Spleen (tissue), 11 donors: Measurements from ENCODE around the gene SMOC2. TPM values are rescaled to one million over a fixed set of nuclear protein-coding genes. Genes with fewer than 3 reads are reported as not detected.
"Not testable (repeated sequence)": the region's sequence is repeated elsewhere in the genome, so short reads cannot be mapped to it uniquely, and the experiment has no call there.

Experiments
- DNase-seq: peaks from one replicate; pipeline ENCODE4 v3.0.0-alpha.2; 2020
- H3K27ac ChIP-seq, 8 donors: fragments of 200-600 bp; sonication (generic) in 7 of 8; 1 replicate in 4 of 8; 2 replicates in 4 of 8; pipeline versions ENCODE4 v1.5.0 to v1.8.0; 2016 to 2021; ENCODE audit warnings: inconsistent platforms in 4 of 8, mild to moderate bottlenecking in 4 of 8, moderate library complexity in 1 of 8
- H3K27me3 ChIP-seq, 7 donors: fragments of 200-600 bp; sonication (generic) in 6 of 7; replicated peaks in 1 of 7; 1 replicate in 4 of 7; 2 replicates in 3 of 7; pipeline versions ENCODE4 v1.5.0 to v1.8.0; 2016 to 2021; ENCODE audit warnings: inconsistent platforms in 3 of 7, mild to moderate bottlenecking in 1 of 7
- H3K36me3 ChIP-seq, 6 donors: fragments of 200-600 bp; sonication (generic) in 5 of 6; 1 replicate in 4 of 6; 2 replicates in 2 of 6; pipeline versions ENCODE4 v1.5.0 to v1.8.0; 2016 to 2021; ENCODE audit warnings: inconsistent platforms in 2 of 6
- H3K4me1 ChIP-seq, 6 donors: fragments of 200-600 bp; sonication (generic) in 5 of 6; 1 replicate in 3 of 6; 2 replicates in 3 of 6; pipeline versions ENCODE4 v1.5.0 to v1.8.0; 2016 to 2021; ENCODE audit warnings: inconsistent platforms in 3 of 6
- H3K4me3 ChIP-seq, 8 donors: fragments of 200-600 bp; sonication (generic) in 7 of 8; 1 replicate in 4 of 8; 2 replicates in 4 of 8; pipeline versions ENCODE4 v1.5.0 to v1.8.0; 2016 to 2021; ENCODE audit warnings: inconsistent platforms in 4 of 8, mild to moderate bottlenecking in 4 of 8, moderate library complexity in 2 of 8
- H3K9me3 ChIP-seq, 8 donors: fragments of 200-600 bp; sonication (generic) in 7 of 8; 1 replicate in 4 of 8; 2 replicates in 4 of 8; pipeline versions ENCODE4 v1.5.0 to v1.8.0; 2016 to 2021; ENCODE audit warnings: inconsistent platforms in 4 of 8
- CTCF ChIP-seq, 11 experiments: fragments of 200-600 bp in 7 of 11; fragments of 450-650 bp in 4 of 11; sonication (generic) in 4 of 11; IDR thresholded peaks in 8 of 11; conservative IDR thresholded peaks in 3 of 11; 1 replicate in 7 of 11; 2 replicates in 4 of 11; pipeline versions ENCODE4 v1.4.0 to v1.8.0; 2016 to 2021; ENCODE audit warnings: antibody characterized with exemption in 11 of 11, inconsistent platforms in 4 of 11, mild to moderate bottlenecking in 1 of 11
- POLR2A ChIP-seq, 3 donors: fragments of 450-650 bp; IDR thresholded peaks; one replicate each; pipeline ENCODE4 v1.5.1; 2017; ENCODE audit warnings: antibody characterized with exemption in 3 of 3, mild to moderate bottlenecking in 1 of 3
- POLR2AphosphoS5 ChIP-seq, 3 donors: sonication (generic); formaldehyde crosslinking; IDR thresholded peaks; one replicate each; pipeline ENCODE4 v1.5.1; 2017; ENCODE audit warnings: antibody characterized with exemption in 3 of 3
- WGBS, 5 donors: extraction: QIAGEN DNeasy Blood & Tissue Kit in 3 of 5; methylation state at CpG; one replicate each; pipeline versions ENCODE4 v1.1.5 to v1.1.7; 2013 to 2018; 5-methylcytosine and 5-hydroxymethylcytosine counted together
- intact Hi-C: fragments of 100-400 bp; cut with DNase I; formaldehyde crosslinking; loops from one replicate; pipeline ENCODE4 v1.15.0; 2023; ENCODE audit warnings: low total_unique reads
- polyA plus RNA-seq, 3 donors: library from polyadenylated mRNA; stranded (reverse); fragments of 200-250 nt; gene quantifications; one replicate each; pipeline ENCODE4 v1.2.1, GENCODE V29; 2013
- total RNA-seq, 7 donors: library from RNA; depleted of rRNA in 3 of 7; stranded (reverse); fragments of >200 nt in 3 of 7; fragmentation: NEBNext Ultra II Directional in 4 of 7; extraction: Animal tissue kit (Norgen Biotek cat#: 25700) in 4 of 7; gene quantifications; one replicate each; pipeline versions ENCODE4 v1.1.0 to v1.2.1, GENCODE V29; 2016 to 2021
- donor health status: healthy with polysubstance abuse.
- donor health status: DM: no; HTN: no; CAD: no; lungs with moderate emphysema.
- donor health status: DM: no; HTN: no; CAD: no.
- donor health status: Bipolar disorder and iron deficiency.
- donor health status: healthy.
- donor health status: DM: no; HTN: no; CAD: no.
- donor health status: DM: yes; HTN: yes; CAD: no.

The SMOC2 gene
- total and polyA plus RNA-seq, 10 donors, result 0.94 to 7.6 (median 1.8) TPM

GRCh38 chr6:168675375-168675774 is 234.4 kb downstream of the SMOC2 start:
- H3K4me1 ChIP-seq, result no peaks in the 10 kb centered on the region
- no peak for DNase-seq
- H3K4me3 ChIP-seq, result no peak overlapping the region
- intact Hi-C loops, result no loop called here
- no peaks in the 10 kb centered on the region for H3K9me3 ChIP-seq
- H3K27me3 ChIP-seq, result no peaks in the 10 kb centered on the region
- no peaks in the 10 kb centered on the region for H3K36me3 ChIP-seq
- H3K27ac ChIP-seq, result no peak overlapping the region
- 73 to 77% (median 76%) methylated on average over 11 of the region's 11 CpGs for WGBS, 5 donors
- TF ChIP-seq POLR2A (IDR thresholded peaks at IDR 0.05), result no peak
- TF ChIP-seq POLR2AphosphoS5 (IDR thresholded peaks at IDR 0.05), result no peak
- TF ChIP-seq CTCF (IDR thresholded peaks at IDR 0.05 in 8 of 11, conservative IDR thresholded peaks at IDR 0.05 in 3 of 11), result no peak

- H3K27me3 ChIP-seq, result no peaks in the 10 kb centered on the region
- H3K9me3 ChIP-seq, result no peaks in the 10 kb centered on the region
- H3K4me1 ChIP-seq, result no peaks in the 10 kb centered on the region
- no peak for DNase-seq
- no peak overlapping the region for H3K27ac ChIP-seq
- TF ChIP-seq POLR2A (IDR thresholded peaks at IDR 0.05), result no peak
- TF ChIP-seq CTCF (IDR thresholded peaks at IDR 0.05 in 8 of 11, conservative IDR thresholded peaks at IDR 0.05 in 3 of 11), result no peak
- TF ChIP-seq POLR2AphosphoS5 (IDR thresholded peaks at IDR 0.05), result no peak
- WGBS, 5 donors, result 80 to 93% (median 87%) methylated on average over 9 to 11 of the region's 11 CpGs
- intact Hi-C loops, result no loop called here
- H3K36me3 ChIP-seq, result no peaks in the 10 kb centered on the region
- no peak overlapping the region for H3K4me3 ChIP-seq
Measured at GRCh38 chr6:168675933-168676551, 235.1 kb downstream of the SMOC2 start.

GRCh38 chr6:168676552-168677322 is 235.8 kb downstream of the SMOC2 start:
- Histone ChIP-seq H3K36me3 (no peaks in the 10 kb centered on the region), H3K4me1 (no peaks in the 10 kb centered on the region), H3K27ac (no peak overlapping the region), H3K27me3 (no peaks in the 10 kb centered on the region), H3K4me3 (no peak overlapping the region), H3K9me3 (no peaks in the 10 kb centered on the region)
- TF ChIP-seq POLR2A (IDR thresholded peaks at IDR 0.05) (no peak), CTCF (IDR thresholded peaks at IDR 0.05 in 8 of 11, conservative IDR thresholded peaks at IDR 0.05 in 3 of 11) (no peak), POLR2AphosphoS5 (IDR thresholded peaks at IDR 0.05) (no peak)
- intact Hi-C loops, result no loop called here
- 79 to 84% (median 81%) methylated on average over 15 to 16 of the region's 16 CpGs for WGBS, 5 donors
- DNase-seq, result no peak

GRCh38 chr6:168677323-168677781 is 236.4 kb downstream of the SMOC2 start:
- H3K4me1 ChIP-seq, H3K4me3 ChIP-seq, H3K36me3 ChIP-seq, intact Hi-C loops, H3K27me3 ChIP-seq, H3K9me3 ChIP-seq, DNase-seq, H3K27ac ChIP-seq: not testable (repeated sequence)
- WGBS, 5 donors, result 61 to 74% (median 71%) methylated on average over 6 of the region's 6 CpGs
